ENCODE data around the gene TRAFD1.
A peak's percentile ranks its signal among the peaks of the same experiment; 100 is the strongest.

Gene TRAFD1

DNA sequence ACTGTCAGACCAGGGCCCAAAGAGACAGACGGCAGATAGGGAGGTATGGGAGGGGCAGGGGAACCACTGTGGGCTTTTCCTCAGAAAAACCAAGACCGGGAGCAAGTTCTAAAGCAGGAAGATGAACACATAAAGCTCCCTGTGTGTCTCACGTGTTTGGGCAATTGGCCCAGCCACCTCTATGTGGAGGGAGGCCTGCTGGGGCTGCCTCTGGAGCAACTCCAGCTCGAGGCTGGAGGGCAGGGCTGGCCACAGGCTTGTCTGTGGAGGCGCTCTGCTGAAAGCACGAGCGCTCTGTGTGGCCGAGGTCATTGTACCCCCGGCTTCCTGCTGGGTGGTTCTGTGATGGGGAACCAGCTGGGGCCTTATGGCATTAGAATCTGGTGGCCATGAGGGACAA is 36.4 kb downstream of the TRAFD1 start:
- no peak for DNase-seq

- DNase-seq, result no peak
These were observed 37.0 kb downstream of the TRAFD1 start for GRCh38 chr12:112162241-112162790.

- DNase-seq, result no peak
These were observed 37.7 kb downstream of the TRAFD1 start for GRCh38 chr12:112163056-112163455.

DNA sequence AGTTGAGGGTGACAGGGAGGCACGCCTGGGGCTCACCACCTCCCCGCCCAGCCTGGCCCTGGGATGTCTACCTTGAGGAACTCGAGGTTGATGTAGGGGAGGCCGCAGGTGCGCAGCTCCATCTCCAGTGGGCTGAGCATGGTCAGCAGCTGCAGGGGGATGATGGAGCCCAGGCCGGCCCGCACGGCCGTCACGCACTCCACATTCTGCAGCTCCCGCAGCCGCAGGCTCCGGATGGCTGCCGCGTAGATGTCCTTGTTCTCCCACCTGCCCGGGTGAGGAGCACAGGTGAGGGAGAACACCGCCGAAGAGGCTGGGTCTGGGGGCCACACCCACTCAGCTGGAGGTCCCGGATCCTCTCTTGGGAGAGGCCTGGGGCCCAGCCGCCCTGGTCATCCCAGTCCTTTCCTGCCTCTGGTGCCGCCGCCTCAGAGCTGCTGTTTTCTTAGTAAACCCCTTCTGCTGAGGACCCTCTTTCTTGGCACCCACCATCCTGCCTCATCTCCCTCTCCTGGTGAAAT is 38.2 kb downstream of the TRAFD1 start:
- DNase-seq, result no peak

DNA sequence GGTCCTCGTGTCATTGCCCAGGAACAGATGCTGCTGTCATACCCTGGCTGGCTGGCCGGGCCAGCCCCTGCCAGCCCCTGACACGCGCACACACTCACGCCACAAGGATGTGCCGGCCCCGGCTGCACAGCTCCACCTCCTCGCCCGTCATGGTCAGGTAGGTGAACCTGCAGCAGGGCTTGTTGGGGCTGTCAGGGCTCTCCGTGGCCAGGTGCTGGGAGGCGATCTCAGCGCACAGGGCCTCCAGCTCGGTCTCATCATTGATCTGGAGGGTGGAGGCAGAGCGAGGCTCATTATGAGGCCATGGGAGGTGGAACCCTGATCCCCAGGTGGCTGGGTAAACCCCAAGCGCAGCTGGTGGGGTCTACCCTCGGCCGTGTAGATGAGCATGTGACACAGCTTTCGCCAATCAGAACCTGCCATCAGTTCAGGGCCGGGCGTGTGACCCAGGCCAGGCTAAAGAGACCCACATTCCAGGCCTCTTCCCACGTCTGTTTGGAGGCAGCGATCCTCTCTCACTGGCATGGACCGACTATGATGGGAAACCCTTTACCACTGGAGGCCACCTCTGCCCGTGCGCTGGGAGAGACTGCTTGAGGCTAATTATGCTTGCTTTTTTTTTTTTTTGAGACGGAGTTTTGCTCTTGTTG is 38.8 kb downstream of the TRAFD1 start:
- DNase-seq, result no peak

- no peak for DNase-seq
These were observed 40.3 kb downstream of the TRAFD1 start for GRCh38 chr12:112165624-112166023.

DNA sequence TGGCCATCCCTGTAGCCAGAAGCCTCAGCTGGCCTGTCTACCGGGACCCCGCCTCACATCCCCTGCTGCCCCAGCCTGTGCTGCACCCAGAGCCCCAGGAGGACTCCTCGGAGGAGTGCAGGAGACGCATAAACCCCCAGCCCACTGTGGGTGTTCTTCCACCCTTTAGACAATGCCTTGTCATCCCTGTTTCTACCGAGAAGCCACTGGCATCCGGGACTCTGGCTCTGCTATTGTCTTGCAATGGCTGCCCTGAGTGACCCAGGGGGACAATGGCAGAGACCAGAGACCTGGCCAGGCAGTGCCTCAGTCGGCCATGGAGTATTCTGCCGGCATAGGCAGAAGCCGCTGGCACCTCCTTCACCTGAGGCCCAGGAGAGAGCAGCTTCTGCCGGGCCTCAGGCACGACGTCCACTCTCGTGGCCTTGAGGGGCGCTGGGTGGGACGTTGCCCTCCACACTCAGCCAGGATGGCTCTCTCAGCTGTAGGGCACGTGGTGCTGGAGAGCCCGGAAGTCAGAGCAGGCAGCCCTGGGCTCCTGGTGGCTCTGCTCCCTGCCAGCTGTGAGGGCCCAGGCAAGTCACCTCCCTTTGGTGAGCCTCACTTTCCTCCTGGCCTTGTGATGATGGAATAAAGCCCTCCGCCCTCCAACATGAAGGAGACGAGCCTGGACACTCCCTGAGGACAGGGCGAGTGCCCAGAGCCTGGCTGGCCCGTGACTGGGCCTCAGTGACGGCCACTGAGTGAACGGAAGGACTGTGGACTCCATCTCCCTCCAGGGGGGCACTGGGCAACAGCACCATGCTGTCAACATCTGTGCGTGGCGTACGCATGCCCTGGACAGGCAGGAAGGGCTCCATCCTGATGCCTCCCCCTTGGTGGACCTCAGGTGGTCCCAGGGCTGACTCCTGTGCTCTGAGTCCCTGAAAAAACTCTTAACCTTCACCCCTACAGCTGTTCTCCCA is 41.0 kb downstream of the TRAFD1 start:
- no peak for DNase-seq

GRCh38 chr12:112167031-112167461 is 41.7 kb downstream of the TRAFD1 start:
- DNase-seq, result no peak

DNA sequence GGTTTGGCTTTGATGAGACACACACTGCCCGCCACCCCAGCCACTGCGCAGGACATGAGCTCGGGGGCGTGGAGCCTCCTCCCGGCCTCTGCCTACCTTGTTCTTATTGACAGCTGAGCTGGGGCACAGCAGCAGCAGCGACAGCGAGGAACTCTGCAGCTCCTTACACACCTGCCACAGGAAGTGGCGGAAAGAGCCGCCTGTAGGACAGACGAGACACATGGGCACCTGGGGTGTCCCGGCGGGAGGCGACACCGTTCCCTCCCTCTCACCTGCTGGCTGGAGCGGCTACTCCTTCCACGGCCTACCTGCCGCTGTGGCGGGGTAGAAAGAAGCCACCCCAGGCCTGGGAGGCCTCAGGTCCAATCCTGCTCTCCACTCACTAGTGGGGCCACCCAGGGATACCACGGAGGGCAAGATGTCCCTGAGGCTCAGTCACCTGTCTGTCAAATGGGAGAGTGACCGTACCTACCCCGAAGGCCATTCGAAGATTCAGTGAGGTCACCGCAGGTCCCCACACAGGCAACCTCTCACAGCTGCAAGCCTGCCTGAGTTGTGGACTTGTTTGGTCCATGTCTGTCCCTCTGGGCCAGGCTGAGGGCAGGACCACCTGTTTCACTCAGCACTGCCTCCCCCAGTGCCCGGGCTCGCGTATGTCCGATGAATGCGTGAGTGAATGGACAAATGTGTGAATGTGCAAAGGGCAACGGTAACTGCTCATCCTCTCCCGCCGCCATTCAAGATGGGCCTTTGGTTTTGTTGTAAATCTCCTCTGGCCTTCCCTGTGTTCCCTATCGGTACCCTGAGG is 42.6 kb downstream of the TRAFD1 start:
- no peak for DNase-seq

DNA sequence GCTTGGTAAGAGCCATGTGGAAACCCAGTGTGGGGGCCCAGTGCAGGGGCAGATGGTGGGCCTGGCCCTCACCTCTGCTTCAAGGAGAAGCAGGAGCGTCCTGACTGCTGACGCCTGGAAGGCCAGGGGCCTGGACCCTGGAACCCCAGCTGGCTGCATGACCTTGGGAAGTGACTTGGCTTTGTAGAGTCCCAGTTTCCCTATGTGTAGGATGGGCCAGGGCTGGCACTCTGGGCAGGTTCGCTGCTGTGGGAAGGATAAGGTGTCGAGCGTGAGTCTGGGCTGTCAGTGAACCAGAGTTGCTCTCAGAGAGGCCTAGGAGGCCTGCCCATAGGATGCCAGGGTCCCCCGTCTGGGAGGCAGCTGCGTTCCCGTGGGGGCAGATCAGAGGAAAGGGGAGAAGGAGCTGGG is 43.2 kb downstream of the TRAFD1 start:
- DNase-seq, result no peak

GRCh38 chr12:112169161-112169872 is 44.0 kb downstream of the TRAFD1 start:
- DNase-seq, result no peak

GRCh38 chr12:112169966-112170365 is 44.6 kb downstream of the TRAFD1 start:
- DNase-seq, result no peak

DNA sequence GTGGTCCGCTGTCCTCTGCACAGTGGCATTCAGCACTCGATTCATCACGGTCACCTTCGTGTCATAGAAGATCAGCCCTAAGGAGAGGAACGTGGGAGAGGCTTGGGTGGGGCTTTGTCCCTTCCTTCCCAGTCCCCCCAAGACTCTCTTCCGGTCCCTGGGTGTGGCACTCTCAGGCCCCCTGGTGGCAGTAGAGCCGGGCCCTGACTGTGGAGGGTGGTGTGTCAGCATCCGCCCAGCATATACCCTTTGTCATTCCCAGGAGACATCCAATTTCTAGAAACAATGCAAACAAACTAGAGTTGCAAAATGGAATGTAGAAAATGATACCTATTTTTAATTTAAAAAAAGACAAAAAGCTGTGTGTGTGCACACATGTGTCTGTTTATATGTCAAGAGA is 45.0 kb downstream of the TRAFD1 start:
- DNase-seq, result peak in 1 of 2 donors; percentile 29

DNA sequence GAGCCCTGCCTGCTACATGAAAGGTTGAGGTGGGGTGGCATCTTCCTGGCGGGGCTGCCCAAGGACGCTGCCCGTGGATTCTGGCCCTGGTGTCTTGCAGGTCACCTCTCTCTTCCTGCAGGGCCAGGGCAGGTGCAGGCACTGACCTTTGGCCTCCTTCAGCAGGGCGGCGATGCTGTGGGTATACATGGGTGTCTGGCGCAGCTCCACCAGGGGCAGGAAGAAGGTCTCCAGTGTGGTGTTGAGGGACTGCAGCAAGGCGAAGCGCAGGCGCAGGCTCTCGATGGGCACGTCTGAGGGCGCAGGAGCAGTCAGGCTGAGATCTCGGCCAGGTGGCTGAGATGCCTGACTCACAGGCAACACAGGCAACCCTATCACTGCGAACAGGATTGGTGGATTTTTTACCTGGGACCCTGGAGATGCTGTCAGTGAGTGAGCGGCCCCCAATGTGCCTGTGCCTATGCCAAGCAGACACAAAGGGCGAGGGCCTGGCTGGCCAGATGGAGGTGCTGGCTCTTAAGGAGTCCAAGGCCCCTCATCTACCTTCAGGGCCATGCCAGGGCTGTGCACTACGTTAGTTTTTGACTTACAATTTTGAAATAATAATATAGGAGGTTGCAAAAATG is 45.7 kb downstream of the TRAFD1 start:
- no peak for DNase-seq

GRCh38 chr12:112172556-112173324 is 47.4 kb downstream of the TRAFD1 start:
- DNase-seq, result no peak

DNA sequence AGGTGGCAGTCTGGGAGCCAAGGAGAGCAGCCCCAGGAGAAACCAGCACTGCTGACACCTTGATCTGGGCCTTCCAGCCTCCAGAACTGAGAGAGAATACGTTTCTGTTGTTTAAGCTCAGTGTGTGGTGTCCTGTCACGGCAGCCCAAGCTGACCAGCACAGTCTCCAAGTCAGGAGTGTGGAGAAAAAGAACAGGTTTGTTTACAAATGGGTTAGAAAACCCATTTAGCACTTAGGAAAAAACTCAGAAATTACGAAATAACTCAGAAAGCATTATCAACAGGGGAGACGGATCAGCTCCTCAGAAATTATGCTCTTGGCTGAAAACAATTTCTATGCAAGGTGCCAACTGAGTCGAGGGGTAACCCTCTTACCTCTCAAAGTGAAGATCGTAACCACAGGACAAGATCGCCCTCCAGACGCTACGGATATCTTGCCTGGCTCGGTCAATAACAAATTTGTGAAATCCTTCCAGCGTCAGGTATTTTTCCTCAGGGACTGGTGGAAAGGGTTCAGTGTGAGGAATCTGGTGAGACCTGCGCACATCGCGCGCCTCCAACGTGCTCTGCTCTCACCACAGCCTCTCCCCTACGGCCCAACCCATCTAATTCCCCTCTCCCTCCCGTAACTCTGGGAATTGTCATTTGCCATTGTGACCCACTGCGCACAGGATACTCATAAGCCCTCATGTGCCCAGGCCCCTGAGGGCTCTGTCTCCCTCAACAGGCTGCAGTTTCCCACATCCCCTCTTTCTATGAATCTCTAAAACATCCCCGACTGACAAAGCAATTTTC is 50.2 kb downstream of the TRAFD1 start:
- no peak for DNase-seq

DNA sequence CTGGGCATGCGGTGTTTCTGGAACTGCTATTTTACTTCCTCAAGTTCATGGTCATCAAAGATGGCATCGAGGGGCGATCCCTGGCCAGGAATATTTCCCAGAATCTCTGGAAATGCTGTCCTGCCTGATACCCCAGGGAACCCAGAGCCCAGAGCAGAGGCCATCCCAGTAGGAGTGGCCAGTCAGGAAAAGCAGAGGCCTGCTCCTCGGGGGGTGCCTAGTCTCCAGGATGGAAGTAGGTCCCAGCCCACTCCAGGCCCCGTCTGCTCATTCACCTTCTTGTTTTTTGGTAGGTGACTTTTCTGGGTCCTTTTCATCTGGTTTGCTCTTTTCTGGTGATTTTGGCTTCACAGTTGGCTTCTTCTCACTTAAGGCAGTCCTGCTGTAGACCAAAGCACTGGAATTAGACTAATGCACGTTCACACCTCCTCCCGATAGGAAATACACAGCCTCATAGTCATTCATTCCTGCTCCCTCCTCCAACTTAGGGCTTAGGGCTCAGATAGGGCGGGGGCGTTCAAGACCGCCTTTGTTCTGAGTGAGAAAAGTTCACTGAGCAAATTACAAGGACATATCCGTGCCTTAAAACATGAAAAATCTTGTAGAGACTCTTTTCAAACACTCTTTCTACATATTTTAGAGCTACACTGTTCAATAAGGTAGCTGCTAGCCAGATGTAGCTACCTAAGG is 51.1 kb downstream of the TRAFD1 start:
- DNase-seq, result no peak

DNA sequence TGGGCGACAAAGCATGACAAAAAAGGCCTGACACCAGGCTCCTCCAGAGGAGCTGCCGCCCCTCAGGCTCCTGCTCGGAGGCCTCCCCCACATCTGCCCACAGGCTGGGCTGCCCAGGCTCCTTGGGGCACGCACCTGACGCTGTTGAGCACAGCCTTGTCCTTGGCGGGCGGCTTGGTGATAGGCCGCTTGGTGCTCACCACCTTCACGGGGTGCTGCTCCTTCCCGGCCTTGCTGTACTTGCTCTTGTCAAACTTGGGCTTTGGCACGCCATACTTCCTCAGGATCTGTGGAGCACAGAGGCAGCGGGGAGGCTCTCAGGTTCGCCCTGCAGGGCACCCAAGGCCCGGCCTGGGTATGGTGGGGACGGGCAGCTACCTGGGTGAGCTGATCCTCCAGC is 53.4 kb downstream of the TRAFD1 start:
- no peak for DNase-seq

- DNase-seq, result no peak
These were observed 54.0 kb downstream of the TRAFD1 start for GRCh38 chr12:112179341-112179740.

All from CD4-positive, alpha-beta T cell treated with Interleukin-4 for 1 hour (primary cell).